ENCODE results near the gene ZGPAT. TPM values are rescaled to one million over a fixed set of nuclear protein-coding genes. Genes with fewer than 3 reads are reported as not detected.

The ZGPAT gene
- total and polyA plus RNA-seq, 9 donors = 1.7 to 26.4 (median 18.9) TPM

DNA sequence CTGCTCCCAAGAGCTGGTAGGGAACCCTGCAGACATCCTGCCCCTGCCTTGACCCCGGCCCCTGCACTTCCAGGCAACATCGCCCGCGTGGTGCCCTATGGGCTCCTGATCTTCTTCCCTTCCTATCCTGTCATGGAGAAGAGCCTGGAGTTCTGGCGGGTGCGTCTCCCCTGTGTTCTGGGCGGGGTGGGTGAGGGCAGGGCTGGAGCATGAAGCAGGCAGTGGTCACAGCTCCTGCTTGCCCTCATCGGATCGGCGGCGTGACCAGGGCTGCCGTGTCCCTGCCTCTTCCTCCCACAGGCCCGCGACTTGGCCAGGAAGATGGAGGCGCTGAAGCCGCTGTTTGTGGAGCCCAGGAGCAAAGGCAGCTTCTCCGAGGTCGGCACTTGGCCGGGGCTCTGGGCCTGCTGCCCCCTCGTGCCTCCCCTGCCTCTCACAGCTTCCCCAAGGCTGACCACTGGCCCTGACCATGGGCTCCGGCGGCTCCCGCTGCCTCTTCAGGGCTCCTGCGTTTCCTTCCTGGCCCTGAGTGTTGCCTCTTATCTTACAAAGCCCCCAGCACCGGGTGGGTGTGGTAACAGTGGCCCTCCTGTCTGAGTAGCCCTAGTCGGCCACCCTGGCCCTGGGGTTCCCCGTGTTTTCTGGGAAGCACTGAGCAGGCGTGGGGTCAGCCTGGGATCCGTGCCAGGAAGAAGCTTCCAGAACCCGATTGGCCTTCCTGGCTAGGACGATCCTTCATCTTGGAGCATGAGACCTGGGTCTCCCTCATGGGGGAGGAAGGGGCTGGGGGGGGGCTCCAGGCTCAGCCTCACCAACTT lies 19.4 kb upstream of the ZGPAT start:
- Histone ChIP-seq H3K27ac (no peak overlapping the region), H3K27me3 (no peaks in the 10 kb centered on the region), H3K9me3 (no peaks in the 10 kb centered on the region), H3K4me3 (no peak overlapping the region), H3K36me3 (no peaks in the 10 kb centered on the region), H3K4me1 (ENCODE audit: insufficient read depth) (peaks cover 10% of the 10 kb centered on the region)
- intact Hi-C loops (cut with DNase I) = no loop called here
- WGBS, 3 donors = 46 to 56% (median 55%) methylated on average over 31 of the region's 31 CpGs
- DNase-seq = peak in 3 of 5 donors; percentile 41 to 56 (median 49)
- TF ChIP-seq EP300 (IDR thresholded peaks at IDR 0.05) (no peak), POLR2A (IDR thresholded peaks at IDR 0.05) (no peak)
- TF ChIP-seq, protein P1, sequence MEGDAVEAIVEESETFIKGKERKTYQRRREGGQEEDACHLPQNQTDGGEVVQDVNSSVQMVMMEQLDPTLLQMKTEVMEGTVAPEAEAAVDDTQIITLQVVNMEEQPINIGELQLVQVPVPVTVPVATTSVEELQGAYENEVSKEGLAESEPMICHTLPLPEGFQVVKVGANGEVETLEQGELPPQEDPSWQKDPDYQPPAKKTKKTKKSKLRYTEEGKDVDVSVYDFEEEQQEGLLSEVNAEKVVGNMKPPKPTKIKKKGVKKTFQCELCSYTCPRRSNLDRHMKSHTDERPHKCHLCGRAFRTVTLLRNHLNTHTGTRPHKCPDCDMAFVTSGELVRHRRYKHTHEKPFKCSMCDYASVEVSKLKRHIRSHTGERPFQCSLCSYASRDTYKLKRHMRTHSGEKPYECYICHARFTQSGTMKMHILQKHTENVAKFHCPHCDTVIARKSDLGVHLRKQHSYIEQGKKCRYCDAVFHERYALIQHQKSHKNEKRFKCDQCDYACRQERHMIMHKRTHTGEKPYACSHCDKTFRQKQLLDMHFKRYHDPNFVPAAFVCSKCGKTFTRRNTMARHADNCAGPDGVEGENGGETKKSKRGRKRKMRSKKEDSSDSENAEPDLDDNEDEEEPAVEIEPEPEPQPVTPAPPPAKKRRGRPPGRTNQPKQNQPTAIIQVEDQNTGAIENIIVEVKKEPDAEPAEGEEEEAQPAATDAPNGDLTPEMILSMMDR (IDR thresholded peaks at IDR 0.05) = no peak

DNA sequence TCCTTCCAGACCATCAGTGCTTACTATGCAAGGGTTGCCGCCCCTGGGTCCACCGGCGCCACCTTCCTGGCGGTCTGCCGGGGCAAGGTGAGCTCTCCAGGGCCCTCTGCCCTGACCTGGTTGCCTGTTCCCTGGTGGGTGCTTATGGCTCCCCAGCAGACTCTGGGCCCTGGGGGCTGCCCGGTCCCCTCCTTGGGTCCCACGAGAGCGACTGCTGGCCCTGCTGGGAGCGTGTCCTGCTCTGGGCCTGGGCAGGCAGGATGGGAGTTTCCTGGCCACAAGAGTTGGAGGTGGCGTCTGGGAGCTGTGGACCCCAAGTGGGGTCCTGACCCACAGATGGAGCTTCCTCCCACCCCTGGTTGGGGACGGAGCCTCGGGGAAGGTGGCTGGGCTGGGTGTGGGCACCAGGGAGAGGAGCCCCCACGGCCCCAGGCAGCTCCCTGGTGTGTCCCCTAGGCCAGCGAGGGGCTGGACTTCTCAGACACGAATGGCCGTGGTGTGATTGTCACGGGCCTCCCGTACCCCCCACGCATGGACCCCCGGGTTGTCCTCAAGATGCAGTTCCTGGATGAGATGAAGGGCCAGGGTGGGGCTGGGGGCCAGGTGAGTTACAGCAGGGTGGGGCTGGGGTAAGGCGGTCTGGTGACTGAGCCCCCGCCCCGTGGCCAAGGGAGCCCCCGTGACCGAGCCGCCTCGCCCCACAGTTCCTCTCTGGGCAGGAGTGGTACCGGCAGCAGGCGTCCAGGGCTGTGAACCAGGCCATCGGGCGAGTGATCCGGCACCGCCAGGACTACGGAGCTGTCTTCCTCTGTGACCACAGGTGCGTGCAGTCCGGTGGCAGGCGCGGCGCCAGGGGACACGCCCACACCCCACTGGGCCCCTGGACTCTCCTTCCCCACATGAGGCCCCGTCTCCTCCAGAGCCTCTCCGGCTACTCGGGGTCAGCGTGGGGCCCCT lies 18.5 kb upstream of the ZGPAT start:
- TF ChIP-seq EP300 (IDR thresholded peaks at IDR 0.05) = no peak
- no peak for TF ChIP-seq POLR2A (IDR thresholded peaks at IDR 0.05)
- TF ChIP-seq, protein P1 (IDR thresholded peaks at IDR 0.05) = no peak
- Histone ChIP-seq H3K27me3 (no peaks in the 10 kb centered on the region), H3K27ac (no peak overlapping the region), H3K4me1 (ENCODE audit: insufficient read depth) (peaks cover 10% of the 10 kb centered on the region), H3K9me3 (no peaks in the 10 kb centered on the region), H3K36me3 (no peaks in the 10 kb centered on the region), H3K4me3 (no peak overlapping the region)
- WGBS, 3 donors = 87 to 91% (median 90%) methylated on average over 44 of the region's 44 CpGs
- DNase-seq = peak in 3 of 5 donors; percentile 44 to 55 (median 50)
- intact Hi-C loops (cut with DNase I) = no loop called here

GRCh38 chr20:63690003-63690897 lies 17.6 kb upstream of the ZGPAT start:
- TF ChIP-seq POLR2A (IDR thresholded peaks at IDR 0.05) = no peak
- TF ChIP-seq, protein P1 (IDR thresholded peaks at IDR 0.05) = no peak
- TF ChIP-seq EP300 (IDR thresholded peaks at IDR 0.05) = no peak
- no peaks in the 10 kb centered on the region for H3K27me3 ChIP-seq
- intact Hi-C loops (cut with DNase I) = no loop called here
- no peak overlapping the region for H3K27ac ChIP-seq
- no peak overlapping the region for H3K4me3 ChIP-seq
- peak in 1 of 5 donors; percentile 31 for DNase-seq
- 79 to 88% (median 80%) methylated on average over 30 to 40 of the region's 40 CpGs for WGBS, 3 donors
- H3K9me3 ChIP-seq = no peaks in the 10 kb centered on the region
- H3K4me1 ChIP-seq (ENCODE audit: insufficient read depth) = peaks cover 10% of the 10 kb centered on the region
- no peaks in the 10 kb centered on the region for H3K36me3 ChIP-seq

Data from ovary (tissue), 9 donors.